ENCODE data around the gene PVALB.

- no peak for TF ChIP-seq POLR2A (IDR thresholded peaks at IDR 0.05; ENCODE audit: low read length)
- no peak for TF ChIP-seq RAD21 (conservative IDR thresholded peaks at IDR 0.05 in 1 of 2, IDR thresholded peaks at IDR 0.05 in 1 of 2)
- no peak for TF ChIP-seq CHD2 (IDR thresholded peaks at IDR 0.05; ENCODE audit: low read length, partially characterized antibody)
- no peak for TF ChIP-seq EP300 (IDR thresholded peaks at IDR 0.05)
- no peak for TF ChIP-seq BCL3 (IDR thresholded peaks at IDR 0.05)
- TF ChIP-seq CTCF (IDR thresholded peaks at IDR 0.05) = no peak
- TF ChIP-seq USF2 (IDR thresholded peaks at IDR 0.05) = no peak
- TF ChIP-seq ZFP36 (IDR thresholded peaks at IDR 0.05; ENCODE audit: borderline replicate concordance, partially characterized antibody) = no peak
- no peak for TF ChIP-seq RCOR1 (IDR thresholded peaks at IDR 0.05; ENCODE audit: low read depth, low read length)
- TF ChIP-seq JUNB (IDR thresholded peaks at IDR 0.05) = no peak
- TF ChIP-seq REST (IDR thresholded peaks at IDR 0.05) = no peak
- TF ChIP-seq CEBPB (IDR thresholded peaks at IDR 0.05) = no peak
Measured at GRCh38 chr22:36806835-36807234, 10.0 kb downstream of the PVALB start.

All from A549 (cell line).